HG02571 (cell line): ENCODE measurements around the gene DDOST.

Experiments
- ATAC-seq: cut with Tn5 transposase; IDR thresholded peaks from one replicate; pipeline ENCODE4 v1.9.1; 2021; ENCODE audit warnings: mild to moderate bottlenecking, moderate library complexity; ENCODE audit not compliant: unreplicated experiment

The DDOST gene

DNA sequence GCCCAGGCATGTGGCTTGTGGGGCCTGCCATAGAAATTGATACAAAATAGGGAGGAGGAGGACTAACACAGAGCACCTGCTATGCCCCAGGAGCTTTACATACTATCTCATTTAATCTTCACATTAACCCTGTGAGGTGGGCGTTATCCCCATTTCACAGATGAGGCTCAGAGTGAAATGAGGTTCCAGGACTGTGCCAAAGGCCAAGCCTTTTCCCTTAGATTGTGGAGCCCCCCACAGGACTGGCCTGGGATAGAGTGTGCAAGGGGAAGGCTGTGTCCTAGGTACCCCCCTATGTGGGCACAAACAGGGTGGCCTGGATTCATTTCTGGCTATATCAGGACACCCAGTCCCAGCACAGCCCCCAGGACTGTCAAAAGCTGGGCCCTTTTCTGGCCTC is 2.2 kb upstream of the DDOST start:
- no peak for ATAC-seq

DNA sequence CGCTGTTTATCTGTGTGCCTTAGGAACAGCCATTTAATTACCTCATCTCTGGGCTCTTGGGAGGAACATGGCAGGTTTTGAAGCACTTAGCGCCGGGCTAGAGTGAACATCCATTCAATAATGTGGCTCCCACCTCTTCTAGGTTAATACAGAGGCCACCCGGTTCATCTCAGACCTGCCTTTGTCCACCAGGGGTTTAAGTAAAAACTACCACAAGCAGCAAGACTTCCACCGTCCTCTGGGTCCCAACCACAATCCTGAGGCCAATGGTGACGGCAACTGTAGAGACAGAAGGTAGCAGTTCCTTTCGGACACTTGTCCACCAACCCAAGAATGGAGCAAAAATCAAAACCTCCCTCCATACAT is 924 bp upstream of the DDOST start:
- ATAC-seq, result no peak

DNA sequence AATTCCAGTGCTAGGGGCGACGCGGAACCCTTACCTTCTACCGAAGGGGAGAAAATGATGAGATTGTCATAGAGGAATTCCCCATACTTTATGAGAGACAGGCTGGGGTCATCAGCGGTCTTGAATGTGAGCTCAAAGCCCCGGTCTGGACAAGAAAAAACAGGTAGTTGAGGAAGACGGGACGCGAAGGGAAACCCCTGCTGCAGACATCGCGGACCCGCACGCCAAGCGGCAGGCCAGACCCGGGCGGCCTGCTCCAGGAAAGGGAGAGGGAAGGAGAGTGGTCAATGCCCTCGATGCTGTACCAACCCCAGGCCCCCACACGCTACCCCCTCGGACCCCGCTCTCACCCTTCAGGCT is 342 bp downstream of the DDOST start:
- no peak for ATAC-seq

DNA sequence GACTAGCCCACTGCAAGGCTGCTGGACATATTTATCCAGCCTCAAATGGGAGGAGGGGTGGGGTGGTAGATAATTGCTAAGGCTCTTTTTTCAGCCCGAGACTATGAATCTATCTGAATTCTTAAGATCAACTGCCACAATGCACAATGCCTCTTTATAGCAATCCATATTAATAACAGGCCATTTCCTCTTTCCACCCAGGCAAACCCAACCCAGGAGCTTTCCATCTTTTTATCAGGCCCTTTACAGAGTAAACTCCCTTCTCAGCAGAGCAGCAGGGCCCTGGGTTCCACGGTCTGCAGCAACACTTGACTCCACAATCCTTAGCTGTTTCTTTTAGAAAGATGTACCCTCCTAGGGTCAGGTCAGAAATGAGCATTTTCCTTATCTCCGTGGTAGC is 806 bp downstream of the DDOST start:
- ATAC-seq, result no peak

DNA sequence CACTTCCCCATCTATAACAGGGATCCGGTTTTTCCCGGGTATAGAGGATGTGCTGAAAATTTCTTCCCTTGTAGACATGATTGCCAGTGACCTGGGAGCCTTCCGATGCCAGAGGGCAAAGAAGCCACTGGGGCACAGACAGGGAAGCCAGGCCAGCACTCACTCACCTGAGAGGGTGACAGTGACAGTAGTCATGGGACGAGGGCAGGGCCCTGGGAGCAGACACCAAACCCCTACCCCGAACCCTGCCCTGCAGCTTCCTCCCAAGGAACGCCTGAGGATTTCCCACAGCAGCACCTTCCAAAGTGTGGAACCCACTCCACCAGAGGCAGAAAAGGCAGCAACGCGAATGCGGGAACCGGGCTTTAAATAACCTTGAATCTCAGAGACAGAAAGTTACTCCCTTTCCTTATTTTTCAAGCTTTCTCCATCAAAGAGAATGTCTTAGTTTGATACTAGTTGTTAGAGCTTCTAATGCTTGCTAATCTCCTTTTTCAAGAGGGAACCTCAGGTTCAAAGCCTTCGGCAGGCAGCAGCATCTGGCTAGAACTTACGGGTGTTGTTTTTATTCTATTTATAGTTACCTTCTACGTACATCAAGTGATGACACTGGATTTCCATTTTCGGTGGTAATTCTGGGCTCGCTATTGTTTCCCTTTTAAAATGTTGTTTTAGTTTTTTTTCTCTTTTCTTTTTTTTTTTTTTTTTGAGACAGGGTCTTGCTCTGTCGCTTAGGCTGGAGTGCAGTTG is 2.8 kb downstream of the DDOST start:
- ATAC-seq, result no peak

DNA sequence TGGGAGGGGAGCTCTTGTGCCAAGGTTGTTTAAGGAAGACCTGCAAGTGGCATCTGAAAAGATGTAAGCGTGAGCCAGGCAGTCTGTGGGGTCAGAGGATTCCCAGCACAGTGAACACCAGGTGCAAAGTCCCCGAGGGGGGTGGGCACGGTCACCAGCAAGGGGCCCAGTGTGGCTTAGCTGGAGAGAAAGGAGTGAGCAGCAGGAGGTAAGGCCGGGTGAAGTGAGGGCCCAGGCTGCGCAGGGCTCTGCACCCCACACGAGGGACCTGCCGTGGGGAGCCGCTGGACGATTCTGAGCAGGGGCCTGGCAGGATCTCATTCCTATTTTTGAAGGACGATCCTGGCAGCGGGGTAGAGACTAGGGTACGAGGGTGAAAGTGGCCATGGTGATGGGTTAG is 4.1 kb downstream of the DDOST start:
- ATAC-seq, result no peak

DNA sequence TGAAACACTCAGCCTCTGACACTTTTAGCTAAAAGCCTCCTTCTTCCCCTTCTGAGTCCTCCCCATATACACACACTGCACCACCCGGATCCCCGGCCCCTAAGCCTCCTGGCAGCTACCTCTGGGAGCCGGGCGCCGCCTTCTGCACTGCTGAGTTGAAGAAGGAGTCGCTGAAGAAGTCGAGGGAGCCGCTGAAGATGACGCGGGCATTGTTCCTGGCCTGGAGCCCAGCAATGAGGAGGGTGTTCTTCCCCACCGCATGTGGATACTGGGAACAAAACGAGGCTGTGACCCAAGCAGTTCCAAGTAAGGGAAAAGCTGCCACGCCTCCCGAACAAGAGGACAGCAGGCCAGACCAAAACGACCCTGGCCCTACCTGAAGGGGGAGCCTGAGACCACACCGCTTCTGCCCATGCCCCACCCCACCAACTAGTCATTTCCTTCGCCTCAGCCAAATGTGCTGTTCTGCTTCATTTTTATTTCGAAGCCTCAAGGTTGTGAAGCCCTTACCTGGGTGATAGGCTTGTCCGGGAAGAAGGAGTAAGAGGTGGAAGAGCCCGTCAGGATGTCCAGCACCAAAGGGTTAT is 7.0 kb downstream of the DDOST start:
- no peak for ATAC-seq

DNA sequence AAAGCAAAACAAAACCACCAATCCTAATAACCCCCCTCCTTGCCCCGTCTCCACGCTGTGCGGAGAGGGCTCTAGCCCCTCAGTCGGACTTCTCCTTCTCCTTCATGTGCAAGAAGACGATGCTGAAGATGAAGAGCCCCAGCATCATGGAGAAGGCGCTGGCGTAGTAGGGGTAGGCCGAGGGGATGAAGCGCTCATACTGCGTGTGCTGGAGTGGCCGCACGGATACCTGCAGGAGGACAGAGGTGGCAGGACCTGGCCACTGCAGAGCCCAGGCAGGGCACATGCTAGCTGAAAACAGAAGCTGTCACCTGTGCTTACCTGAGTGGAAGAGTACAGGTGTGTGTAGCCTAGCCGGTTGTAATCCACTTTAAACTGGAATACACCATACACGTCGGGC is 8.9 kb downstream of the DDOST start:
- no peak for ATAC-seq

DNA sequence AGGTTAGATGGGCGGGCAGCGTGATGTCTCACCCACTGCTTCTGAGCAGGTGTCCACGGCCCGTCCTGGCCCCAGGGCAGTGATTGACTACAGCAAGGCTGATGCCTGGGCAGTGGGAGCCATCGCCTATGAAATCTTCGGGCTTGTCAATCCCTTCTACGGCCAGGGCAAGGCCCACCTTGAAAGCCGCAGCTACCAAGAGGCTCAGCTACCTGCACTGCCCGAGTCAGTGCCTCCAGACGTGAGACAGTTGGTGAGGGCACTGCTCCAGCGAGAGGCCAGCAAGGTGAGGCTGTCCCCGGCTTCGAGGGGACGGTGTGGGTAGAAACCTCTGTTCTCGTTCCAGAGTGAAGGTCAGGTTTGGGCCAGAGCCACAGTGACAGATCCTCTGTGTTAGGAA is 12.2 kb downstream of the DDOST start:
- no peak for ATAC-seq

DNA sequence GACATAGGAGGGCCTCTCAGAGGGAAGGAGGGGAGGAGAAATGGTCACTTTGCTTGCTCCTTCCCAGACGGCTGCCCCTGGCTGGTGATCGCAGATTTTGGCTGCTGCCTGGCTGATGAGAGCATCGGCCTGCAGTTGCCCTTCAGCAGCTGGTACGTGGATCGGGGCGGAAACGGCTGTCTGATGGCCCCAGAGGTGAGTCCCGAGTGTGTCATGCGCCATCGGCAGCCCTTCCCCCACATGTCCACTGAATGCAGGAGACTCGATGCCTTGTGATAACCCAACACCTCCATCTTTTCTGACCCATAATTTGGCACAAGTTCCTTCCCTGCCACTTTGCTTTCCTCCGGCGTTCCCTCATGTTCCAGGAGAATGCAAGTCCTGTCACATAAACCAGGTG is 12.7 kb downstream of the DDOST start:
- no peak for ATAC-seq

DNA sequence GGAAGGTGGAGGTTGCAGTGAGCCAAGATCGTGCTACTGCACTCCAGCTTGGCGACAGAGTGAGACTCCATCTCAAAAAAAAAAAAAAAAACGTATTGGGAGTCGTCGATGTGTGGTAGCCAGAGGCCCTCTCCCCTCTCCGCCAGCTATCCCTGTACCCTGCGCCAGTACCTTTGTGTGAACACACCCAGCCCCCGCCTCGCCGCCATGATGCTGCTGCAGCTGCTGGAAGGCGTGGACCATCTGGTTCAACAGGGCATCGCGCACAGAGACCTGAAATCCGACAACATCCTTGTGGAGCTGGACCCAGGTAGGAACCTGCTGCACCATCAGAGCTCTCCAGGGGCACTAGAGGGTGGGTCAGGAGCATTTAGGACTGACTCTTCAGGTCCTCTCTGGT is 15.8 kb downstream of the DDOST start:
- ATAC-seq, result no peak

DNA sequence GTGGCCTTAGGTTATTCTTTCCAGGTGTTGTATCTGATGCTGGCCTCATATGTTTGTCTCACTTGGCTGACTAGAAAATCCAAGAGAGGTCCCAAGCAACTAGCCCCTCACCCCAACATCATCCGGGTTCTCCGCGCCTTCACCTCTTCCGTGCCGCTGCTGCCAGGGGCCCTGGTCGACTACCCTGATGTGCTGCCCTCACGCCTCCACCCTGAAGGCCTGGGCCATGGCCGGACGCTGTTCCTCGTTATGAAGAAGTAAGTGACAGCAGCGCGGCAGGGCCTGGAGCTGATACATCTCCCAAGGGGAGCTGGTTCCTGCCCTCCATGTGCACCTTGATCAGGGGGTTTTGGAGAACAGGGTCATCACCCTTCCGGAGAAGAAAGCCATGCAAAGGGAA is 16.8 kb downstream of the DDOST start:
- ATAC-seq, result no peak

DNA sequence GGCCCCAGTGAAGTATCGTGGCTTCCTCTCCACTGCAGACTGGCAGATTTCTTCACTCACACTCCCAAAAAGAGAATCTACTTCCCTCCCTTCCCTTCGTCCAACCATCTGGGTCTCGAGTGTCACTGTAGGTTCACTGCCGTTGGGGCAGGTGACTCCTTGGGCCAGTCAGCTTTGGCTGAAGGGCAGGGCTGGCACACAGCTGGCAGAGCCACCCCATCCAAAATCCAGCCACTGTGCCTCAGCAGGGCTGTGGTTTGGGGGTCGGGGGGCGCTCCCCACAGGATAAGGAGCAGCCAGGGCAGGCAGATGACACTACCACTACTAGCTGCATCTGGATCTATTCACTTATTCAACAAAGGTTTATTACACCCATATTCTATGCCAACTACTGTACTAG is 18.1 kb downstream of the DDOST start:
- ATAC-seq, result no peak

DNA sequence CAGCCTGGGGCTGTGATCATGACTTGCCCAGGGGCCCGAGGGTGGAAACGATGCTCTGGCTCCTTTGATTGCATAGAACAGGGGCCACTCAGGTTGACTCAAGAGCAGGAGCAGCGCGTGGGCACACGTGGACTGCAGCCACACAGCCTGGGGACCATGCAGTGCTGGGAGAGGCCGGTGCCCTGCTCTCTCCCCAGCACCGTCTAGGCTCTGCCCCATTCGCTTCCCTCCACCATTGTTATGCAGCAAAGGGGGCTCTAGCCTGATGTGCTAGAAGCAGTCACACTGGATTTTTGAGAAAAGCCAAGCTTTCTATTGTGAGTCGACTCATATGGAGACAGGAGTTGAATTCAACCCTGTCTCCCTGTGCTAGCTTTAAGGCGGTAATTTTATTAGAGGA is 19.2 kb downstream of the DDOST start:
- ATAC-seq, result no peak

DNA sequence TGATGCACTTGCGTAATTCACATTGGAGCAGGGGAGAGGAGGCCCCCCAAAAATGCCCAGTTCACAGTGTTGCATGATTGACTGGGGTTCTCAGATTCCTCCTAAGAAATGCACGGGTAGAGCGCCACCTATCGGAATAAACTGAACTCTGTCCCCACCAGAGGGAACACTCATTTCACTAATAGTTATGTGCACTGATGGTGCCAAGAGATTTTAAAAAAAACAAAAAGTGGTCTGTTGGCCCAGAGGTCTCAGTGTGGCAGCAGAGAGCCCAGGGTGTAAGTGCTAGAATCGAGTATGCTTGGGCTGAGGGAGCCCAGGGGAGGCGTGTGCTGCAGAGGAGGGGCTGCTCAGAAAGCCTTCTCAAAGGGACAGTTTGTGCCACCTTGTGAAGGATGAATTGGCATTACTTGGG is 21.0 kb downstream of the DDOST start:
- ATAC-seq, result no peak

DNA sequence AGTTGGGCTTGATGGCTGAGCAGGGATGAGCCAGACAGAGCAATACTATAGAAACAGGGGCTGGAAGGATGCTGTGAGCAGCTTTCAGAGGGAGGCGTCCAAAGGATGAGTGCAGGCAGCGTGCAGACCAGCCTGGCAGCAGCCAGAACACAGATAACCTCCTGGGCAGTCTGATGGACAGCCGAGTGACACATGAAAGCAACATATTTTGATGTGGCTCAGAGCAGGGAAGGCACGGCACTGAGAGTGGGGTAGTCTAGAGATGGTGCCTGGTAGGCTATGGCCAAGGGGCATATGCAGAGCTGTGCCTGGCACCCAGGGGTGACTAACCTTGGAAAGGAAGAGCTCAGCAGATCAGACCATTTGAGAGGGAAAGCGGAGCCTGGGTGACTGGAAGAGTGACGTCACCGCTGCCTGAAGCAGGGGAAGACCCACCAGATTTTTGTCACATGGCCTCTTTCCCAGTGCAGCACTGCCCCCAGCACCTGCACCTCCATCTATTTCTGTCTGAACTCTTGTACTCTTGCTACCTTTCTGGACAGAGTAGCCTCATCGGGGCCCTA is 24.3 kb downstream of the DDOST start:
- ATAC-seq, result no peak

DNA sequence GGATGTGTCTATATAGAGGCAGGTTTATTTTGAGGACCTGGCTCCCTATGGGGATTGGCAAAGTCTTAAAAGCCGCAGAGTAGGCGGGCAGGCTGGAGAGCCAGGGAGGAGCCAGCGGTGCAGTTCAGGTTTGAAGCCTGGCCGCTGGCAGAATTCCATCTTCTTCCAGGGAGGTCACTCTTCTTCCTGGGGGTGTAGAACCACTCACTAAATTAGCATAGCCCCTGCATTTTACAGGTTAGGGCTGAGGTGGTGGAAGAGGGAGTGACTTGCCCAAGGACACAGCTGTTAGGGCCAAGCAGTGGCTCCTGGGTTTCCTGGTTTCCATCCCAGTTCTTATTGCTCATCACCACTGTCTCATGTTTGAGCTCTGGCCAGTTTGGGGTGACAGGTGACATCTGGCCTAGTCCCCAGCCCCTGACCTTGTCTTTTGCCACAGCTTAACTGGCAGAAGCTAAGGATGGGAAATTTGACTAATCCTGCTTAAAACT is 26.5 kb downstream of the DDOST start:
- no peak for ATAC-seq

DNA sequence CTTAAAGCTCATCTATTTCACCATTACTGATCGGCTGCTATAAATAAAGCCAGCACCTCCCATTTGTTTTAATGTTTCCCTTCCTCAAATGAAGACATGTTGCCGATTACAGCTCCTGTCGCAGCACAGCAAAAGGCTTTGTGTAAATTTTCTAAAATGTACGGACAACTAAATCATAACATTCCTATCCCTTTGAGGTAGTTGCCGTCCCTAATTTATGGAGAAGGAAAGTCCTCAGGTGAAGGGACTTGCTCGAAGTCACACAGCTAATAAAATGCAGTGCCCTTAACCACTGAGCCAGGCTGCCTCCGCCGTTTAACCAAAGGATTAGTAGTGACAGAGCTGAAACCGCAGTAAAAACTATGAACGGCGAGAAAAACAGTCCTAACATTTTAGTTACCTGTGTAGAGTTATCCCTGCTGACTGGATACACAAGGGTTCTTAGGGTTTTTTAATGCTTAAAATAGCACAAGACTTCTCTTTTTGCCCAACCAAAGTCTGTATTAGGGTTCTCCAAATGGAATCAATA is 27.0 kb downstream of the DDOST start:
- ATAC-seq, result no peak

DNA sequence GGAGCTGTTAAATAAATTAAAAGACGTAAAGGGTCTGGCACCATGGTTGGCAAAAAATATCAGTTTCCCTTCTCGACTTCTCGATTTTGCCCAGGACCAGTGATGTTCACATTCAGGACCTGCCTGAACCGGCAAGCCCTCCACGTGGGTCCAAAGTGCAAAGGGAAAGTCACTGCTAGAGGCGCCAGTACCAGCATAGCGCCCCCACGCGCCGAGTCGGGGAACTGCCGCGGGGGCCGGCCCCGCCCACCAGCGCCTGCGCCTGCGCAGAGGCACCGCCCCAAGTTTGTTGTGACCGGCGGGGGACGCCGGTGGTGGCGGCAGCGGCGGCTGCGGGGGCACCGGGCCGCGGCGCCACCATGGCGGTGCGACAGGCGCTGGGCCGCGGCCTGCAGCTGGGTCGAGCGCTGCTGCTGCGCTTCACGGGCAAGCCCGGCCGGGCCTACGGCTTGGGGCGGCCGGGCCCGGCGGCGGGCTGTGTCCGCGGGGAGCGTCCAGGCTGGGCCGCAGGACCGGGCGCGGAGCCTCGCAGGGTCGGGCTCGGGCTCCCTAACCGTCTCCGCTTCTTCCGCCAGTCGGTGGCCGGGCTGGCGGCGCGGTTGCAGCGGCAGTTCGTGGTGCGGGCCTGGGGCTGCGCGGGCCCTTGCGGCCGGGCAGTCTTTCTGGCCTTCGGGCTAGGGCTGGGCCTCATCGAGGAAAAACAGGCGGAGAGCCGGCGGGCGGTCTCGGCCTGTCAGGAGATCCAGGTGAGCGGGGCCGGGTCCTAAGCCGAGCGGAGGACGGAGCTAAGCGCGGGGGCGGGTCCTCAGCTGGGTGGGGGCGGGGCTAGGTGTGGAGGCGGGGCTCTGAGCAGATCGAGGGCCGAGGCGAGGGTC is 27.7 kb downstream of the DDOST start, which contains the start of gene PINK1:
Gene PINK1 (plus strand): TSS at position 269 of the 875 bp plus-strand sequence. CDS start 91 bp downstream, at position 360.
- ATAC-seq, result peak; percentile 52

DNA sequence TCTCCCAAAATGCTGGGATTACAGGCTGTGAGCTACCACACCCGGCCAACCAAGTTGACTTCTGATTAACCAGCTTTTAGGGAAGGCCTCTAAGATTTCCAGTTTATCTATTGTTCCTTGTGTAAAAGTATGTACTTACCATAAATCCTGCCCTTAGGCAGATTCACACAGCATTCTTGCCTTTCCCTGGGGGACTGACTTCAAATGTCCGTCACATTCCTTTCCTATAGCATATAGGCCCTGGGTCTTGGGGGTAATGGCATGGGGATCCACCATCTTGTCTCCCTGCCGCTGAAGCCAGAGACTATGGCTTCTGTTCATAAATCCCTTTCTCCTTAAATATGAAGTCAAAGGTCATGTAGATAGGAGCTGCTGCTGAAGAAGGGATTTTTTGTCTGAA is 28.8 kb downstream of the DDOST start:
- ATAC-seq, result no peak

DNA sequence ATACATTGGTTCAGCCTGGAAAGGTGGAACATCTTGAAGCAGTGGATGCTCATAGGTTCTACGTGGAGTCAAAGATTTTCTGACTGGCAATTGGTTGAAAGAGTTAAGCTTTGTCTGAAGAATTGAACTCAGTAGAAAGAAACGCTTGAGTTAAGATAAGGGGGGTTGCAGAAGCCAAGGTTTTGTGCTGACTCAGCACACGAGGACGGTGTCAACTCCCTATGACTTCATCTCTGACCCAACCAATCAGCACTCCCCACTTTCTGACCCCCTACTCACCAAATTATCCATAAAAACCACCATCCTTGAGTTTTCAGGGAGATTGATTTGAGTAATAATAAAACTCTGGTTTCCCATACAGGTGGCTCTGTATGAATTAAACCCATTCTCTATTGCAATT is 30.4 kb downstream of the DDOST start:
- no peak for ATAC-seq
